A673 (cell line): ENCODE measurements around the gene ID1. TPM values are rescaled to one million over a fixed set of nuclear protein-coding genes. Genes with fewer than 3 reads are reported as not detected.

Experiments
- BruUV-seq: library from RNA; stranded (reverse); fragments of 400-500 nt; replicated peaks from 2 replicates; lab custom pipeline; 2021; lab: Mats Ljungman, UMichigan
- CTCF ChIA-PET: fragments of 300-600 bp; sonication (Branson Sonifier 250); formaldehyde crosslinking; loops from one replicate; lab custom pipeline; 2022; ENCODE audit warnings: antibody characterized with exemption; lab: Charles Lee
- POLR2A ChIA-PET: fragments of 300-600 bp; sonication (Branson Sonifier 250); formaldehyde crosslinking; loops from one replicate; lab custom pipeline; 2022; ENCODE audit warnings: antibody characterized with exemption; ENCODE audit not compliant: low non-redundant PET; lab: Charles Lee
- DNase-seq: peaks from one replicate; pipeline ENCODE4 v3.0.0-alpha.2; 2015; ENCODE audit warnings: low spot score
- H3K27ac ChIP-seq: fragments of 200-600 bp; sonication (generic); 2 replicates; pipeline ENCODE4 v1.5.1; 2016; ENCODE audit warnings: mixed run types, low read depth, mild to moderate bottlenecking, mixed read lengths, antibody characterized with exemption, low read length; ENCODE audit not compliant: poor library complexity, severe bottlenecking
- H3K27me3 ChIP-seq: fragments of 200-600 bp; sonication (generic); replicated peaks from 2 replicates; pipeline ENCODE4 v1.6.1; 2017; ENCODE audit warnings: mixed run types, low read depth, mild to moderate bottlenecking, mixed read lengths, antibody characterized with exemption, low read length; ENCODE audit not compliant: insufficient read depth, poor library complexity
- H3K36me3 ChIP-seq: fragments of 200-600 bp; sonication (generic); 2 replicates; pipeline ENCODE4 v1.6.1; 2016; ENCODE audit warnings: mixed run types, mild to moderate bottlenecking, mixed read lengths, antibody characterized with exemption, low read length; ENCODE audit not compliant: insufficient read depth, poor library complexity, severe bottlenecking
- H3K4me1 ChIP-seq: fragments of 200-600 bp; sonication (generic); 2 replicates; pipeline ENCODE4 v1.6.1; 2017; ENCODE audit warnings: mixed run types, mild to moderate bottlenecking, mixed read lengths, antibody characterized with exemption, low read length; ENCODE audit not compliant: insufficient read depth, poor library complexity, severe bottlenecking
- H3K4me3 ChIP-seq: fragments of 200-600 bp; sonication (generic); 2 replicates; pipeline ENCODE4 v1.5.1; 2016; ENCODE audit warnings: low read depth, mixed run types, mild to moderate bottlenecking, mixed read lengths, low read length; ENCODE audit not compliant: poor library complexity, severe bottlenecking
- H3K9me3 ChIP-seq: fragments of 200-600 bp; sonication (generic); 2 replicates; pipeline ENCODE4 v1.6.1; 2016; ENCODE audit warnings: mixed run types, low read depth, mild to moderate bottlenecking, mixed read lengths, antibody characterized with exemption, low read length; ENCODE audit not compliant: poor library complexity, severe bottlenecking
- CTCF ChIP-seq: fragments of 300-800, 200-600 bp; sonication (generic); conservative IDR thresholded peaks from 2 replicates; pipeline ENCODE4 v1.5.1; 2017; ENCODE audit warnings: low read depth, mild to moderate bottlenecking, antibody characterized with exemption, low read length, moderate library complexity, mixed read lengths
- EZH2 ChIP-seq: fragments of 200-600 bp; sonication (generic); IDR thresholded peaks from 2 replicates; pipeline ENCODE4 v1.6.1; 2017; ENCODE audit warnings: borderline replicate concordance, low read depth, mild to moderate bottlenecking, mixed read lengths, antibody characterized with exemption, low read length; ENCODE audit not compliant: poor library complexity, severe bottlenecking
- intact Hi-C: fragments of 100-400 bp; cut with micrococcal nuclease; formaldehyde crosslinking; loops from one replicate; pipeline ENCODE4 v1.10.0; 2022; ENCODE audit not compliant: unreplicated experiment
- total RNA-seq: library from RNA; stranded (reverse); gene quantifications from 2 replicates; pipeline ENCODE4 v1.2.3, GENCODE V29; 2021

Gene ID1
- total RNA-seq, 1 experiment from 2014 or later, result 39.3 TPM

GRCh38 chr20:31590717-31591225 is 14.3 kb upstream of the ID1 start:
- intact Hi-C loops, result no loop called here
- no peaks in the 10 kb centered on the region for H3K27me3 ChIP-seq
- no peaks in the 10 kb centered on the region for H3K9me3 ChIP-seq
- no peak overlapping the region for H3K27ac ChIP-seq
- ChIA-PET POLR2A (no interaction called here), CTCF (interaction anchor here (1.0 to 1.4 kb wide), 2 partner anchors 12 to 22 kb away, joined by 3 read pairs; no protein-coding TSS in a partner anchor)
- no peaks in the 10 kb centered on the region for H3K36me3 ChIP-seq
- TF ChIP-seq CTCF, result no peak
- TF ChIP-seq EZH2, result no peak
- no peak for DNase-seq
- no TSS peak for BruUV-seq
- H3K4me1 ChIP-seq, result peaks cover 10% of the 10 kb centered on the region
- no peak overlapping the region for H3K4me3 ChIP-seq

GRCh38 chr20:31593221-31594001 is 11.7 kb upstream of the ID1 start:
- no TSS peak for BruUV-seq
- ChIA-PET CTCF (no interaction called here), POLR2A (no interaction called here)
- Histone ChIP-seq H3K4me3 (no peak overlapping the region), H3K4me1 (no peaks in the 10 kb centered on the region), H3K36me3 (no peaks in the 10 kb centered on the region), H3K9me3 (no peaks in the 10 kb centered on the region), H3K27me3 (no peaks in the 10 kb centered on the region), H3K27ac (no peak overlapping the region)
- intact Hi-C loops, result no loop called here
- TF ChIP-seq EZH2 (no peak), CTCF (no peak)
- no peak for DNase-seq

- H3K4me3 ChIP-seq, result no peak overlapping the region
- ChIA-PET CTCF (no interaction called here), POLR2A (no interaction called here)
- H3K9me3 ChIP-seq, result no peaks in the 10 kb centered on the region
- DNase-seq, result no peak
- H3K27ac ChIP-seq, result no peak overlapping the region
- BruUV-seq, result no TSS peak
- H3K4me1 ChIP-seq, result no peaks in the 10 kb centered on the region
- intact Hi-C loops, result no loop called here
- no peaks in the 10 kb centered on the region for H3K27me3 ChIP-seq
- H3K36me3 ChIP-seq, result no peaks in the 10 kb centered on the region
- TF ChIP-seq CTCF, result no peak
- no peak for TF ChIP-seq EZH2
These were observed 11.0 kb upstream of the ID1 start for GRCh38 chr20:31594002-31594557.
